Sigmoid colon (tissue), 7 donors: ENCODE data around the gene MAD1L1. TPM values are rescaled to one million over a fixed set of nuclear protein-coding genes. Genes with fewer than 3 reads are reported as not detected.

Source experiments
- DNase-seq: peaks from one replicate; pipeline ENCODE4 v3.0.0-alpha.2; 2019
- H3K27ac ChIP-seq, 4 donors: fragments of 200-600 bp; sonication (generic); one replicate each; pipeline ENCODE4 v1.5.1; 2016 to 2019; ENCODE audit warnings: mild to moderate bottlenecking in 1 of 4
- H3K27me3 ChIP-seq, 3 donors: fragments of 200-600 bp; sonication (generic); one replicate each; pipeline ENCODE4 v1.5.1; 2019; ENCODE audit warnings: mild to moderate bottlenecking in 1 of 3
- H3K36me3 ChIP-seq, 4 donors: fragments of 200-600 bp; sonication (generic); one replicate each; pipeline ENCODE4 v1.5.1; 2016 to 2019
- H3K4me1 ChIP-seq, 4 donors: fragments of 200-600 bp; sonication (generic); one replicate each; pipeline ENCODE4 v1.5.1; 2017 to 2019
- H3K4me3 ChIP-seq, 4 donors: fragments of 200-600 bp; sonication (generic); one replicate each; pipeline ENCODE4 v1.5.1; 2017 to 2019; ENCODE audit warnings: mild to moderate bottlenecking in 2 of 4, moderate library complexity in 1 of 4
- H3K9me3 ChIP-seq, 4 donors: fragments of 200-600 bp in 3 of 4; sonication (generic) in 3 of 4; one replicate each; pipeline versions ENCODE4 v1.5.1 to v1.6.1; 2013 to 2019
- EP300 ChIP-seq, 4 donors: sonication (generic); formaldehyde crosslinking; IDR thresholded peaks; one replicate each; pipeline ENCODE4 v1.6.1; 2017; ENCODE audit warnings: antibody characterized with exemption in 4 of 4
- POLR2A ChIP-seq, 2 donors: fragments of 450-650 bp; IDR thresholded peaks; one replicate each; pipeline ENCODE4 v1.6.1; 2016; ENCODE audit warnings: antibody characterized with exemption in 2 of 2, mild to moderate bottlenecking in 2 of 2, moderate library complexity in 2 of 2
- POLR2AphosphoS5 ChIP-seq, 4 donors: sonication (generic); formaldehyde crosslinking; IDR thresholded peaks; one replicate each; pipeline ENCODE4 v1.6.1; 2017; ENCODE audit warnings: antibody characterized with exemption in 4 of 4
- WGBS, 2 donors: extraction: QIAGEN DNeasy Blood & Tissue Kit; methylation state at CpG; one replicate each; pipeline ENCODE4 v1.1.7; 2013; 5-methylcytosine and 5-hydroxymethylcytosine counted together
- intact Hi-C: fragments of 100-400 bp; cut with DNase I; formaldehyde crosslinking; loops from one replicate; pipeline ENCODE4 v1.15.1; 2023
- polyA plus RNA-seq, 3 donors: library from polyadenylated mRNA; stranded (reverse); fragments of 200-250 nt; gene quantifications; one replicate each; pipeline ENCODE4 v1.2.3, GENCODE V29; 2013
- total RNA-seq, 4 donors: library from RNA; depleted of rRNA; stranded (reverse); fragments of >200 nt; gene quantifications; one replicate each; pipeline ENCODE4 v1.1.0, GENCODE V29; 2016
- TF ChIP-seq, protein P1 (sequence below), 4 experiments: fragments of 450-650 bp in 3 of 4; fragments of 200-600 bp in 1 of 4; IDR thresholded peaks; one replicate each; pipeline ENCODE4 v1.5.1; 2016 to 2019; ENCODE audit warnings: antibody characterized with exemption in 4 of 4, mild to moderate bottlenecking in 3 of 4, moderate library complexity in 2 of 4
- donor health status: healthy with polysubstance abuse.
- donor health status: Bipolar disorder and iron deficiency.
- donor health status: healthy.

MAD1L1 gene
- total and polyA plus RNA-seq, 7 donors = 10.2 to 38.4 (median 20.6) TPM

DNA sequence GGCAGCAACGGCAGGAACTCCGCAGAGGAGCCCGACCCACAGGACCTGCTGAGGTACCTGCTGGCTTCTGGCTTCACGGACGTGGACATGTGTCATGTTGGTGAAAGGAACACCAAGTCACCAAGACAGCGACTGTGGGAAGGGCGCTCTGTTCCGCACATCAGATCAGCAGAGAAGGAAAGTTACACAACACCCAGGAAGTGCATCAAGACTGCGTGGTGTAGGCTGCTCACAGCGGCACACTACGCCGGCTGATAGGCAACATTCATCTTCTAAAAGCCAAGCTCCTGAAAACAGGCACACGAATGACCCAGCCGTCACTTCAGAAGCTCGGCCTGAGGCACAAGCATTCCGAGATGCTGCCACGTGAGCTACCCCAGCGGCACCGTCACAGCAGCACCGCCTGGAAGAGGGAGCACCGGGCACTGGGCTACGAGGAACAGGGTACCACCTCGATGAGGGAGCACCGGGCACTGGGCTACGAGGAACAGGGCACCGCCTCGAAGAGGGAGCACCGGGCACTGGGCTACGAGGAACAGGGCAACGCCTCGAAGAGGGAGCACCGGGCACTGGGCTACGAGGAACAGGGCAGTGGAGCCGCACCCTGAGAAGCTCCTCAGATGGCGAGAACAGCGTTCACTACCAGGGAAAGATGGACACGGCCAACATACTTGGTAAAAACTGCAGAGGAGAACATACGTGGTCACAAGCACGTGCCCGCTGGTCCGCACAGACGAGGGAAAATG is 86.7 kb downstream of the MAD1L1 start:
- peaks cover 0 to 10% (median 0%) of the 10 kb centered on the region in 4 donors for H3K4me1 ChIP-seq
- WGBS, 2 donors = 96 to 97% methylated on average over 42 of the region's 42 CpGs
- peaks cover 0 to 28% (median 14%) of the 10 kb centered on the region in 4 donors for H3K36me3 ChIP-seq
- DNase-seq = no peak
- H3K9me3 ChIP-seq = no peaks in the 10 kb centered on the region
- TF ChIP-seq EP300 (IDR thresholded peaks at IDR 0.05) (no peak), POLR2AphosphoS5 (IDR thresholded peaks at IDR 0.05) (no peak), POLR2A (IDR thresholded peaks at IDR 0.05) (no peak)
- TF ChIP-seq, protein P1, sequence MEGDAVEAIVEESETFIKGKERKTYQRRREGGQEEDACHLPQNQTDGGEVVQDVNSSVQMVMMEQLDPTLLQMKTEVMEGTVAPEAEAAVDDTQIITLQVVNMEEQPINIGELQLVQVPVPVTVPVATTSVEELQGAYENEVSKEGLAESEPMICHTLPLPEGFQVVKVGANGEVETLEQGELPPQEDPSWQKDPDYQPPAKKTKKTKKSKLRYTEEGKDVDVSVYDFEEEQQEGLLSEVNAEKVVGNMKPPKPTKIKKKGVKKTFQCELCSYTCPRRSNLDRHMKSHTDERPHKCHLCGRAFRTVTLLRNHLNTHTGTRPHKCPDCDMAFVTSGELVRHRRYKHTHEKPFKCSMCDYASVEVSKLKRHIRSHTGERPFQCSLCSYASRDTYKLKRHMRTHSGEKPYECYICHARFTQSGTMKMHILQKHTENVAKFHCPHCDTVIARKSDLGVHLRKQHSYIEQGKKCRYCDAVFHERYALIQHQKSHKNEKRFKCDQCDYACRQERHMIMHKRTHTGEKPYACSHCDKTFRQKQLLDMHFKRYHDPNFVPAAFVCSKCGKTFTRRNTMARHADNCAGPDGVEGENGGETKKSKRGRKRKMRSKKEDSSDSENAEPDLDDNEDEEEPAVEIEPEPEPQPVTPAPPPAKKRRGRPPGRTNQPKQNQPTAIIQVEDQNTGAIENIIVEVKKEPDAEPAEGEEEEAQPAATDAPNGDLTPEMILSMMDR (IDR thresholded peaks at IDR 0.05) = no peak
- intact Hi-C loops = no loop called here
- no peak overlapping the region for H3K4me3 ChIP-seq
- no peak overlapping the region for H3K27ac ChIP-seq
- H3K27me3 ChIP-seq = no peaks in the 10 kb centered on the region

DNA sequence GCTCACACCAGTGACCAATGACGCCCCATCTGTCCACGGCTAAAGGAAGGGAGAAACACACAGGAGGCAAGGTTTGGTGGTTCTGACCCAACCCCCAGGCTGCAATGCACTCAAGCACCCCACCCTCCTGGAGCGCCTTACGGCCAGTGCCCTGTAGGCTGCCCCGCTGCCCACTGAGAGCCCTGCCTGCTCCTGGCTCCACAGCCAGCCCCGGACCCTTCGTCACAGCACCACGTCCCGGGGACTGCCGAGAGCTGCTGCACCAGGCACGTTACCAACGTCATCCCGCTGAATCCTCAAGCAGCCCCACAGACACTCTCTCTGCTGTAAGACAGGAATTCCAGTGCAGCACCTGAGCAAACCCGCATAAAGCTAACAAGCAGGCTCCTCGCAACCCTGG is 87.8 kb downstream of the MAD1L1 start:
- H3K4me1 ChIP-seq = peaks cover 0 to 7% (median 0%) of the 10 kb centered on the region in 4 donors
- H3K27ac ChIP-seq = no peak overlapping the region
- H3K9me3 ChIP-seq = no peaks in the 10 kb centered on the region
- H3K36me3 ChIP-seq = peaks cover 0 to 28% (median 14%) of the 10 kb centered on the region in 4 donors
- DNase-seq = no peak
- TF ChIP-seq EP300 (IDR thresholded peaks at IDR 0.05) (no peak), POLR2AphosphoS5 (IDR thresholded peaks at IDR 0.05) (no peak), POLR2A (IDR thresholded peaks at IDR 0.05) (no peak)
- TF ChIP-seq, protein P1 (IDR thresholded peaks at IDR 0.05) = no peak
- no peak overlapping the region for H3K4me3 ChIP-seq
- intact Hi-C loops = no loop called here
- WGBS, 2 donors = 96 to 99% methylated on average over 15 of the region's 15 CpGs
- no peaks in the 10 kb centered on the region for H3K27me3 ChIP-seq

DNA sequence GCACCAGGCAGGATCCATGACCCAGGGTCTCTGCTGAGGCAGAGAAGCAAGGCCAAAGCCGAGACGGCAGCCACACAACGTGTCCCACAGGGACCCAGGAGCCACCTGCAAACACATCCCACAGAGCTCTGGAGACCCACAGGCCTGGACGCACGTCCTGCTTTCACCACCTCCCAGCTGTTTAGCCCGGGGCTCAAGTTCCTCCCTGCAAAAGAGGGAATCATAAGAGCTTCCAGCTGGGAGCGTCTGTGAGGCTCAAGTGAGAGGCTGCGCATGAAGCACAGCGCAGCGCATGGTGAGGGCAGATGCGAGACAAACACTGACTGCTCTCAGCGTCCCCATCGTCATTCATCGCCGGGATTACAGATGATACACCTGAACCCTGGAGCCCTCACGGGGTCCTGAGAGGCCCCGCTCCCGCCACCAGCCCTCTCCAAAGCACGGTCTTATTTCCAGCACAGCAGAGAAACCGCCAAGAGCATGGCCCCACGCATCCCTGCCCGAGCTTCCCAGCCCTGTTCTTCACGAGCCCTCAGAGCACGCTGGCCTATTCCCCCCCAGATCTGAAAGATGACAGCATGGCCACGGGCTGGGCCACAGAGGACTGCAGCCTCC is 88.7 kb downstream of the MAD1L1 start:
- no peaks in the 10 kb centered on the region for H3K4me1 ChIP-seq
- no peaks in the 10 kb centered on the region for H3K27me3 ChIP-seq
- H3K9me3 ChIP-seq = no peaks in the 10 kb centered on the region
- no peak overlapping the region for H3K4me3 ChIP-seq
- WGBS, 2 donors = 90 to 91% methylated on average over 25 of the region's 25 CpGs
- H3K27ac ChIP-seq = no peak overlapping the region
- intact Hi-C loops = no loop called here
- peaks cover 0 to 28% (median 14%) of the 10 kb centered on the region in 4 donors for H3K36me3 ChIP-seq
- DNase-seq = no peak
- no peak for TF ChIP-seq EP300 (IDR thresholded peaks at IDR 0.05)
- no peak for TF ChIP-seq POLR2A (IDR thresholded peaks at IDR 0.05)
- no peak for TF ChIP-seq POLR2AphosphoS5 (IDR thresholded peaks at IDR 0.05)
- TF ChIP-seq, protein P1 (IDR thresholded peaks at IDR 0.05) = no peak

DNA sequence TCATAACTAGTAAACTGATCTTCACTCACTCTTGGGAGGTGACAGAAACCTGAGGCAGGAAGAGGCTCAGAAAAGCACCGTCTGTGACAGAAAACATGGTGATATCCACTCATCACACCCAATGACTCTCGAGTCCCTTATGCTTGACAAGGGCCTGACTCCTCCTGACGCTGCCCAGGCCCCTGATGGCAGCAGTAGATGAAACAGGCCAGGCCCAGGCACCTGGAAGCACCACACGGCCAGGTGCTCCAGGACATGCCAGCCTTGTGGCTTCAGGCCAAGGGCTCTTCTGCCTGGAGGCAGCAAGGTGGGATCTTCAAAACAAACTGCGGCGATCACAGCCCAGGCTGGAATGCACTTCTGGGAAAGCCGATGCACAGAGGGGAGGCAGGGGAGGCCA is 89.3 kb downstream of the MAD1L1 start:
- H3K9me3 ChIP-seq = no peaks in the 10 kb centered on the region
- H3K4me3 ChIP-seq = no peak overlapping the region
- intact Hi-C loops = no loop called here
- H3K4me1 ChIP-seq = no peaks in the 10 kb centered on the region
- peaks cover 0 to 28% (median 12%) of the 10 kb centered on the region in 4 donors for H3K36me3 ChIP-seq
- TF ChIP-seq POLR2A (IDR thresholded peaks at IDR 0.05) (no peak), EP300 (IDR thresholded peaks at IDR 0.05) (no peak), POLR2AphosphoS5 (IDR thresholded peaks at IDR 0.05) (no peak)
- TF ChIP-seq, protein P1 (IDR thresholded peaks at IDR 0.05) = no peak
- WGBS, 2 donors = 89 to 94% methylated on average over 7 of the region's 7 CpGs
- no peak overlapping the region for H3K27ac ChIP-seq
- H3K27me3 ChIP-seq = no peaks in the 10 kb centered on the region
- no peak for DNase-seq
